ENCODE results near the gene LRRC42.
"Not testable (repeated sequence)": the region's sequence is repeated elsewhere in the genome, so short reads cannot be mapped to it uniquely, and the experiment has no call there.

Gene LRRC42

DNA sequence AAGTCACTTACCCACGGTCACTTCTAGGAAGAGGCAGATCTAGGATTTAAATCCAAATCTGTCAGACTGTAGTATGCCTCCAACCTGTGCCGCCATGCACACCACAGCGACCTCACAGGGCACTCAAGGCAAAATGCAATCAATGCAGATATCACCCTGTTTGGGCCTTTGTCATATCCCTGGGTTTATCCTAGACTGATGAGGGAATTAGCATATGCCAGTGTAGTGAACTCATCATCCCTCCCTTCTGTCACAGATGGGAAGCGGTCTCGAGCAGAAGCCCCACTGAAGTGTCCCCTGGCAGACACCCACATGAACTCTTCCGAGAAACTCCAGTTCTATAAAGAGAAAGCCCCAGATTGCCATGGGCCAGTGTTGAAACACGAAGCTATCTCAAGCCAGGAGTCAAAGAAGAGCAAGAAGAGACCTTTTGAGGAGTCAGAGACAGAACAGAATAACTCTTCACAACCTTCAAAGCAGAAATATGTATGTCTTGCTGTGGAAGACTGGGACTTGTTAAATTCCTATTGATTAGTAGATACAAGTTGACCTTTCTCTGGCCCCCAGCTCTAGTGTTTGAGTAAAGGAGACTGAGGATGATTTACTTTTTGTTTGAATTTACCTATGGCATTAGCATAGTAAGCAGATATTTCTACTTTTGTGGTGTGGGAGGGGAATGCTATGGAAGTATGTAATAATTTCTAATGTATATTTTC lies 21.4 kb downstream of the LRRC42 start:
- DNase-seq (ENCODE audit: low spot score), result no peak

DNA sequence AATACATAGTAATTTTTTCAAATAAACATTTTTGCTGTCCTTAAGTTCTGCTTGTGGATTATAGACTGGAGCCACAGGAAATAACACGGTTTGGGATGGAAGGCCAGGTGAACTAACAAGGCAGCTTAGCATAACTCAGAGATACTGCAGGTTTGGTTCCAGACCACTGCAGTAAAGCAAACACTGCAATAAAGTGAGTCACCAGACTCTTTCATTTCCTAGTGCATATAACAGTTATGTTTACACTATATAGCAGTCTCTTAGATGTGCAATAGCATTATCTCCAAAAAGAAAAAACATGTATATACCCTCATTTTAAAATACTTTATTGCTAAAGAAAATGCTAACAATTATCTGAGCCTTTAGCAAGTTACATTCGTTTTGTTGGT lies 22.0 kb downstream of the LRRC42 start:
- DNase-seq (ENCODE audit: low spot score), result no peak

DNA sequence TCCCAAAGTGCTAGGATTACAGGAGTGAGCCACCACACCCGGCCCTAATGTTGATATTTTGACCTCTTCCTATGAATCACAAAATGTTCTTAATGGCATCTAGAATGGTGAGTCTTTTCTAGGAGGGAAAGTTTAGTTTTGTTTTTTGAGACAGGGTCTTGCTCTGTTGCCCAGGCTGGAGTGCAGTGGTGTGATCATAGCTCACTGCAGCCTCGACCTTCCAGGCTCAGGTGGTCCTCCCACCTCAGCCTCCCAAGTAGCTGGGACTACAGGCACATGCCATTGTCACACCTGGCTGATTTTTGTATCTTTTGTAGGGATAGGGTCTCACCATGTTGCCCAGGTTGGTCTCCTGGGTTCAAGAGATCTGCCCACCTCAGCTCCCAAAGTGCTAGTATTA lies 23.2 kb downstream of the LRRC42 start:
- DNase-seq (ENCODE audit: low spot score), result not testable (repeated sequence)

DNA sequence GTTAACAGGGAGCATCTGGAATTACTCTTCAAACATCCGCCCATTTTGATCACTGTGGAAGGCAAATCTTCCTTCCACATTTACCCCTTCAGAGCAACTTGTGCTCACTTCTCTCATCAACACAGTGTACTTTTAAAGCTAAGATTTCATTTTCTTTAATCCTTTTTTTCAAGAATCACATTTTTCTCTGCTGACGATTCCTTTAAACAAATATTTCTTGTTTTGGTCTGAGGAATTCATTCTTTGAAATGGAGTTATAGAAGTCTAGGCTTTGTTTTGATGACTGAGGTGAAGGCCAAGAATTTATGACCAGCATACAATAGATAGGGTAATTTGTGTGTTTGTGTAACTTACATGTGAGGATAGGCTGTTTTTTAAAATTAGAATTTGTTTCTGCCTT lies 25.6 kb downstream of the LRRC42 start:
- no peak for DNase-seq (ENCODE audit: low spot score)

DNA sequence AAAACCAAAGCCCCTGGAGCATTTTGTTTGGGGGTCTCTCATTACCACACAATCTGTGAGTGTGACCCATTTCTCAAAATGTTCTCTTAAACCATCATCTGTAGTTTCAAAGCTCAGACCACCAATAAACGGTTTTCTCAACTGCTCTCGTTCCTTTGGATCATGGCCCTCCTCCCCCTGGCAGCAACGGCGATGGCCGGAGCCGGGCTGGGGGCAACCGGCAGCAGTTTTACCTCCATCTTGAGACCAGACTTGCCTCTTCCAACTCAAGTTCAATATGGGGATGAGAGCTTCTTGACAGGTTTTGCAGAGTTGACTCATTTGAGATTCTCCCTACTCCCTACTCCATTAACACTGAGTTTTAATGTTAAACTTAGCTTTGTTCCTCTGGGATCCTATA lies 29.7 kb downstream of the LRRC42 start:
- DNase-seq (ENCODE audit: low spot score), result no peak

DNA sequence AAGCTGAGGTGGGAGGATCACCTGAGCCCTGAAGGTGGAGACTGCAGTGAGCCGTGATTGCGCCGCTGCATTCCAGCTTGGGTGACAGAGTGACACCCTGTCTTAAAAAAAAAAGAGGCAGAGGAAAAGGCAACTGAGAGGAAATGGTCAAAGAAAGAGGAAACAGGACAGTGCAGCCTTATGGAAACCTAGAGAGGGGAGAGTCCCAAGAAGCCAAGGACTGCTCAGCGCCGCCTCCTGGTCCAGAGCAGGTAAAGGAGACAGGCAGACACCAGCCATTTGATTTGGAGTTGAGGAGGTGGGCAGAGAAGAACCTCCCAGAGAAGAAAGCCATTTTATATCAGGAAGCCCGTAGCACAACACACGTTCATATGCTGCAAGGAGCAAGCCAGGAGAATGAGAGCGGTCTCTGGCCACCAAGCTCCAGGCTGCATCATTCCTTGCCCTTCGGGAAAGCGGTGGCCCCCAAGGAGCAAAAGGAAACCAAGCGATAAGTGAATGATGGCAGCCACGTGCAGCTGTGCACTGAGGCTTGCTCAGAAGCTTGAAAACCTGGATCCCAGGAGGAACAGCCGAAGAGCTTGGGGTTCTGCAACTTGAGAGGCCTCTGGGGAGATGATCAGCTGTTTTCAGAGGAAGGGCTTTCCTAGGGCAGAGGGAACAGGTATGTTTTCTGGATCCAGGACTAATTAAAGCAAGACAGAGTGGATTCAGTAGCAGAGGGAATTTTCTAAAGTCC lies 33.7 kb downstream of the LRRC42 start:
- no peak for DNase-seq (ENCODE audit: low spot score)

DNA sequence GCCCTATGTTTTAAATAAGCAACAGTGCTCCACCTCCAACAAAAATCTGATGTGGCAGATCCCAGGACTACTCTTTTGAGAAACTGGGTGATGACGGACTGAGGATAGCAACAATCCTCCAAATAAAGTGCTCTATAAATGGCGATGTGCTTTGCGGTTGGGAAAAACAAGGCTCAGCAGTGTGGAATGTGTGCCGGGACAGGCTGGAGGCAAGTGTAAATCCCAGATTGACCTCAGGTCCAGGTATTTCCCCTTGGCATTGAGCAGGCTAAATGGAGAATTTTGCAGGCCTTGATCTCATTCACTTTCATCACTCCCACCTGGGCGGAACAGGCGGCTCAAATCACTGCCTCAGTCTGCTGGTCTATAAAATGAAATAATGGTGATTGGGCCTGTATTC lies 35.1 kb downstream of the LRRC42 start:
- no peak for DNase-seq (ENCODE audit: low spot score)

DNA sequence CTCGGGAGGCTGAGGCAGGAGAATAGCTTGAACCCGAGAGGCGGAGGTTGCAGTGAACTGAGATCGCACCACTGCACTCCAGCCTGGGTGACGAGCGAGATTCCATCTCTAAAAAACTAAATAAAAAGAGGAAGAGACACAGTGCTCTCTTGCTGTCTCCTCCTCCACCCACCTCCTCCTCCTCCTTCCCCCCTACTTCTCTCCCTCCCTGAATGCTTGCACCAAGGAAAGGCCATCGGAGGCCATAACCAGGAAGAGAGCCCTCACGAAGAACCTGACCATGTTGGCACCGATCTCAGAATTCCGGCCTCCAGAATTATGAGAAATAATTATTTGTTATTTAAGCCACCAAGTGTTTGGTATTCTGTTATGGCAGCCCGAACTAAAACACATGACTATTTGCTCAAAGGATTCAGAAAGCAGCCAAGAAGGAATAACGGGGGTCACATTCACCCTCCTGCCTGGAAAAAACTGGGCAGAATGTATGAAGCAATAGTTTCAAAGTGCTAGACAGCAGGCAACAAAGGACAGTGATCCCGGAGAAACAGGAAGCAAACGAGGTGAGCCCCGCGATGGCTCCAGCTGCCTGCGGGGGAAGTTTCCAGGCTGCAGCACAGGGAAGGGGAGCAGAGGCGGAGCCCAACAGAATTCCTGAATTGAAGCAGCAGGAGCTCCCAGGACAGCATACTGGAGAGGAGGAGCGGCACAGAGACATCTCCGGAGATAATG lies 36.0 kb downstream of the LRRC42 start:
- no peak for DNase-seq (ENCODE audit: low spot score)

DNA sequence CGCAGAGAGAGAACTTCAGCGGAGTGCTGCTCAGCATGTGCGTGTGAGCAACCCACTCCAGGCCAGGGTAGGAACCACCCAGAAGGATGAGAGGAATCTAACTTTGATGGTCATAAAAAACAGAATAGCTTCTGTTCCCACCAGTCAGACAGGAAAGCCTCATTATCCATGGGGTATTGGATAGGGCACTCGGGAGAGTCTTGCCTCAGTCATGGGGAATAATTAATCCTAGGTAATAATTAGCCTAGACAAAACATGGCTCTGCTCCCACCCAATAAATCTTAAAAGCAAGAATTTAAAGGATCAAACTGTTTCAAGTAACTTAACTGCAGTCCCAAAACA lies 36.6 kb downstream of the LRRC42 start:
- no peak for DNase-seq (ENCODE audit: low spot score)

DNA sequence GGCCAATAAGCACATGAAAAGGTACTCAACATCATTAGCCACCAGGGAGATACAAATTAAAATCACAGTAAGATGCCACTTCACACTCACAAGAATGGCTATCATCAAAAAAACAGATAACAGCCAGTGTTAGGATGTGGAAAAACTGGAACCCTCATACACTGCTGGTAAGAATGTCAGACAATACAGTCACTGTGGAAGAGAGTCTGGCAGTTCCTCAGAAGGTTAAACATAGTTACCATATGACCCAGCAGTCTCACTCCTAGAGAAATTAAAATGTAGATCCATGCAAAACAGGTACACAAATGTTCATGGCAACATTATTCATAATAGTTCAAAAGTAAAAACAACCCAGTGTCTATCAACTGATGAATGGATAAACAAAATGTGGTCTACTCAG lies 38.6 kb downstream of the LRRC42 start:
- DNase-seq (ENCODE audit: low spot score), result no peak

DNA sequence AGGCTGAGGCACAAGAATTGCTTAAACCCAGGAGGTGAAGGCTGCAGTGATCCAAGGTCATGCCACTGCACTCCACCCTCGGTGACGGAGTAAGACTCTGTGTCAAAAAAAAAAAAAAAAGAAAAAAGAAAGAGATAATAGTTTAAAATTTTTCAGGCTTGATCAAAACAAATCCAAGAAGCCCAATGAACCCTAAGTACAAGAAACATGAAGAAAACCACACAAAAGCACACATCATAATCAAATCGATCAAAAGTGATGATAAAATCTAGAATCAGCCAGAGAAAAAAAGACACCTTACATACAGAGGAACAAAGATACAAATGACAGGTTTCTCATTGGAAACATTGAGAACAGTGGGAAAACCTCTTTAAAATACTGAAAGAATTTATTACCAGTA lies 40.3 kb downstream of the LRRC42 start:
- DNase-seq (ENCODE audit: low spot score), result no peak

DNA sequence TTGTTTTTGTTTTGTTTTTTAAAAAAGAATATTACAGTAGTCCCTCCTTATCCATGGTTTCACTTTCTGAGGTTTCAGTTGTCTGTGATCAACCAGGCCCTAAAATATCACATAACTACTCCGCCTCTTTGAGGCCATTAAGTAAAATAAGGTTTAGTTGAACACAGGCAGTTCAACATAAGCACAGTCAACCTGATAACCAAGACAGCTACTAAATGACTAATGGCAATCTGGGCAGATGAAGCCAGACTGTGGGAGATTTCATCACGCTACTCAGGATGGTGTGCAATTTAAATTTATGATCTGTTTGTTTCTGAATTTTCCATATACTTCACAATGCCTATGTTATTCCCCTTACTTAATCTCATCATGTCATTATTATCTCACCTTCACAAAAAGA lies 41.7 kb downstream of the LRRC42 start:
- DNase-seq (ENCODE audit: low spot score), result no peak

DNA sequence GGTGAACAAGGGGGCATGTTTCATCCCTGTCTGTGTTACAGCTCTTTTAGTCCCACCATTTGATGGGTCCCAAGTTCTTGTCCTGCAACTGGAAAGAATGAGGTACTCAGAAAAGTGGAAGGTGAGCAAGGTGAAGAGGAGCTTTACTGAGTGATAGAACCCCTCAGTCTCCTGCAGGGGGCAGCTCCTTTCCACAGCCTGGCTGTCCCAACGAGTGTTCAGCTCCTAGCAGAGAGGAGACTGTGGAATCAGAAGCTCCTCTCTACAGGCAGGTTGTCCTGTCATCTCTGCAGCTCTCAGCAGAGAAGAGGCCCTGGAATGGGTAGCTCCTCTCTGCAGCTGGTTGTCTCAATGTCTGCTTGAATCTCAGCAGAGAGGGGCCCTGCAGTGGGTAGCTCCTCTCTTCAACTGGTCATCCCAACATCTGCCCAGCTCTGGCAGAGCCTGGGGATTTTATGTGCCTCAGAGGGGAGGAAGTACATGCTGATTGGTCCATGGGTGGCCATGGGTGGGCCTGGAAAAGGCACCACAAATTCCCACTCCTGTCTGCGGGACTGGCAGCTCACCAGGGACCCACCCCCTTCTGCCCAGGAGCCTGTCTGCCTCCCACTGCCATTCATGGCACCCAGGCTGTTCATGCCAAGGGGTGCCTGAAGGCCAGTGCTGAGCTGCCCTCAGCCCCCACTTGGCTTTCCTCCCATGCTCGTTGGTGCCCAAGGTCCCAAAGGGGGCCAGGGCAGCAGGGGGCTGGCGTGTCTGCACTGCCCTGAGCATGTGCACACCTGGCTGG lies 46.1 kb downstream of the LRRC42 start:
- DNase-seq (ENCODE audit: low spot score), result peak; percentile 42

DNA sequence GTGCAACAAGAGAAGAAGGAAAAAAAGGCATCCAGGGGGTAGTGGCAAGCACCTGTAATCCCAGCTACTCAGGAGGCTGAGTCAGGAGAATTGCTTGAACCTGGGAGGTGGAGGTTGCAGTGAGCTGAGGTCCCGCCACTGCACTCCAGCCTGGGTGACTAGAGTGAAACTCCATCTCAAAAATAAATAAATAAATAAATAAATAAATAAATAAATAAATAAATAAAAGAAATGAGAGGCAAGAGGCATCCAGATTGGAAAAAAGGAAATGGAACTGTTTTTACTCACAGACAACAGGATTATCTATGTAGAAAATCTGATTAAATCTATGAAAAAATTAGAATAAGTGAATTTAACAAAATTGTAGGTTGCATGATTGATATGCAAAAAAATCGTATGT lies 48.4 kb downstream of the LRRC42 start:
- not testable (repeated sequence) for DNase-seq (ENCODE audit: low spot score)

DNA sequence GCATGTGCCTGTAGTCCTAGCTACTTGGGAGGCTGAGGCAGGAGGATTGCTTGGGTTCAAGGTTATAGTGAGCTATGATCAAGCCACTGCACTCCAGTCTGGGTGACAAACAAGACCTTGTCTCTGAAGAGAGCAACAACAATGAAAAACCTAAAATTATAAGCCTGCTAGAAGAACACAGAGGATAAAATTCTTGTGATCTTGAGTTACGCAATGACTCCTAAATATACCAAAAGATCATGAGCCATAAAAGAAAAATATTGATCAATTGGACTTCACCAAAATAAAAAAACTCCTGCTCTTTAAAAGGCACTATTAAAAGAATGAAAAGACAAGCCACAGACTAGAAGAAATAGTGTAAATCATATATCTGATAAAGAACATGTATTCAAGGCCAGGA lies 49.5 kb downstream of the LRRC42 start:
- no peak for DNase-seq (ENCODE audit: low spot score)

DNA sequence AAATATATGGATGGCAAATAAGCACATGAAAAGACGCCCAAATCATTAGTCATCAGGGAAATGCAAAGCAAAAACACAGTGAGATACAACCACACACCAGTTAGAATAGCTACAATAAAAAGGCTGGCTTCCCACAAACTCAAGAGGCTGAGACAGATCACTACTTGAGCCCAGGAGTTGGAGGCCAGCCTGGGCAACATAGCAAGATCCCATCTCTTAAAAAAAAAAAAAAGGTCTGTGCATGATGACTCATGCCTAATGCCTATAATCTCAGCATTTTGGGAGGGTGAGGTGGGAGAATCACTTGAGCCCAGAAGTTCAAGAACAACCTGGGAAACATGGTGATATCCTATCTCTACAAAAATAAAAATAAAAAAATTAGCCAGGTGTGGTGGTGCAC lies 52.1 kb downstream of the LRRC42 start:
- no peak for DNase-seq (ENCODE audit: low spot score)

DNA sequence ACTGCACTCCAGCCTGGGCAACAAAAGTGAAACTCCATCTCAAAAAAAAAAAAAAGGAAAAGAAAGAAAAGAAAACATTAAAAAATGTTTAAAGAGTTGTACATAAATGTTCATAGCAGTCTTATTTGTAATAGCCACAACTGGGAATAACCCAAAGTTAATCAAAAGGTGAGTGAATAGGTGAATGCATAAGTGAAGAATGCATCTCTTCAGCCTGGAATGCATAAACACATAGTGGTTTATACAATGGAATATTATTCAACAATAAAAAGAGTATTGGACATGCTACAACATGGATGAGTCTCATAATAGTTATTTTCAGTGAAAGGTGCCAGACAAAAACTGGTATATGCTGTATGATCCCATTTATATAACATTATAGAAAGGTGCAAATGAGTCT lies 53.8 kb downstream of the LRRC42 start:
- no peak for DNase-seq (ENCODE audit: low spot score)

DNA sequence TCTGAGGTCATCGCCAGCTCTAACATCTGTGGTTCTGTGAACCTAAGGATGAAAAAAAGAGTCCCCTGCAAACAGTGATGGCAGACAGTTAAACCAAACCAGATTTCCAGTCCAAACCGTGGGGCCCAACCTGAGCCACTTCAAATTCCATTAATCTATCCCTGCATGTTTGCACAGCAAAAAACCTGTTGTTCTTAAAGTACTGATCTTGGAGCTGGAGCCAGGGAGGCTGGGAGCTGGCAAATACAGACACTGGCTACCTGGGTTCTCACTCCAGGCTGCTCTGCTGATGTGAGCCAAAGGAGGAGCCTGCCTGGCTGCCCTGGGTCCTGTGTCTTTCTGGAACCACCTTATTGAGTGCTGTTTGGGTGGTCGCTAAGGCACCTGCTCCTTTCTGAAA lies 55.4 kb downstream of the LRRC42 start:
- no peak for DNase-seq (ENCODE audit: low spot score)

DNA sequence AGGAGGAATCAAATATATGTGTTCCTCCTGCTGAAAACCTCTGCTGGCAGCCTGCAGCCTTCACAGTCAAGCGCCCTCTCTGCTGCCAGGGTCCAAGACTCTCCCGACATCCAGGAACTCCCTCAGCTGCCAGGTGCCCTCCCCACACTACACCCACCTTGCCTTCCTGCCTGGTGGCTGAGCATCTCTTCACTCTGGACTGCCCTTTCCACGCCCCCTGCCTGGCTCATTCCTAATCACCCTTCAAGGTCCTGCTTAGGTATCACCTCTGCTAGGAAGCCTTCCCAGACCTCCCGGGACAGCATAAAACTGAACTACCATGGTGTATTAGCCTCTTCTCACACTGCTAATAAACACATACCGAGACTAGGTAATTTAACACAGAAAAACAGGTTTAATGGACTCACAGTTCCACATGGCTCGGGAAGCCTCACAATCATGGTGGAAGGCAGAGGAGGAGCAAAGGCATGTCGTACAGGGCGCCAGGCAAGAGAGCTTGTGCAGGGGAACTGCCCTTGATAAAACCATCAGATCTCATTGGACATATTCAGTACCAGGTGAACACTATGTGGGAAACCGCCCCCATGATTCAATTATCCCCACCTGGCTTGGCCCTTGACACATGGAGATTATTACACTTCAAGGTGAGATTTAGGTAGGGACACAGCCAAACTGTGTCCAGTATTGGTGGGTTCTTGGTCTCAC lies 56.5 kb downstream of the LRRC42 start:
- no peak for DNase-seq (ENCODE audit: low spot score)

DNA sequence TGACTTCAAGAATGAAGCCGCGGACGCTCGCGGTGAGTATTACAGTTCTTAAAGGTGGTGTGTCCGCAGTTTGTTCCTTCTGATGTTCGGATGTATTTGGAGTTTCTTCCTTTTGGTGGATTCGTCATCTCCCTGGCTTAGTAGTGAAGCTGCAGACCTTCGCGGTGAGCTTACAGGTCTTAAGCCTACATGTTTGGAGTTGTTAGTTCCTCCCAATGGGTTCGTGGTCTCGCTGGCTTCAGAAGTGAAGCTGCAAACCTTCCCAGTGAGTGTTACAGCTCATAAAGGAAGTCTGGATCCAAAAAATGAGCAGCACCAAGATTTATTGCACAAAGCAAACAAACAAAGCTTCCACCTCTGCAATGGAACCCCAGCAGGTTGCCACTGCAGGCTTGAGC lies 57.1 kb downstream of the LRRC42 start:
- no peak for DNase-seq (ENCODE audit: low spot score)

DNA sequence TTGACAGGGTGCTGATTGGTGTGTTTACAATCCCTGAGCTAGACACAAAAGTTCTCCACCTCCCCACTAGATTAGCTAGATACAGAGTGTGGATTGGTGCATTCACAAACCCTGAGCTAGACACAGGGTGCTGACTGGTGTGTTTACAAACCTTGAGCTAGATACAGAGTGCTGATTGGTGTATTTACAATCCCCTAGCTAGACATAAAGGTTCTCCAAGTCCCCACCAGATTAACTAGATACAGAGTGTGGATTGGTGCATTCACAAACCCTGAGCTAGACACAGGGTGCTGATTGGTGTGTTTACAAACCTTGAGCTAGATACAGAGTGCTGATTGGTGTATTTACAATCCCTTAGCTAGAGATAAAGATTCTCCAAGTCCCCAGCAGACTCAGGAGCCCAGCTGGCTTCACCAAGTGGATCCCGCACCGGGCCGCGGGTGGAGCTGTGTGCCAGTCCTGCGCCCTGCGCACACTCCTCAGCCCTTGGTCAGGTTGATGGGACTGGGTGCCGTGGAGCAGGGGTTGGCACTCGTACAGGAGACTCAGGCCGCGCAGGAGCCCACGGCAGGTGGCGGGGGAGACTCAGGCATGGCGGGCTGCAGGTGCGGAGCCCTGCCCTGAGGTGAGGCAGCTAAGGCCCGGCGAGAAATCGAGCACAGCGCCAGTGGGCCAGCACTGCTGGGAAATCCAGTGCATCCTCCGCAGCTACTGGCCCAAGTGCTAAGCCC lies 57.8 kb downstream of the LRRC42 start:
- not testable (repeated sequence) for DNase-seq (ENCODE audit: low spot score)

Data from cerebellar cortex (tissue), 1 donor.